ENCODE measurements around the gene SLK.

The SLK gene

DNA sequence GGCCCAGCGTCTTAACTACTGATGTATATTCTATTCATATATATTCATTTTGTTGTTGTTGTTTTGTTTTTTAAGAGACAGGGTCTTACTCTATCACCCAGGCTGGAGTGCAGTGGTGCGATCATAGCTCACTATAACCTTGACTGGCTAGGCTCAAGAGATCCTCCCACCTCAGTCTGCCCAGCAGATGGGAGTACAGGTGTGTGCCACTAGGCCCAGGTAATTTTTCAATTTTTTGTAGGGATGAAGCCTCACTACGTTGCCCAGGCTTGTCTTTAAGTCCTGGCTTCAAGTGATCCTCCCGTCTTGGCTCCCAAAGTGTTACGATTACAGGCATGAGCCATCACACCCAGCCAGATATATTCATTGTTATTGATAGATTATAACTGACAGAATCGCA, 36.1 kb upstream of the SLK start:
- H2AFZ ChIP-seq (ENCODE audit: low read length), result no peak overlapping the region
- DNase-seq, result no peak

DNA sequence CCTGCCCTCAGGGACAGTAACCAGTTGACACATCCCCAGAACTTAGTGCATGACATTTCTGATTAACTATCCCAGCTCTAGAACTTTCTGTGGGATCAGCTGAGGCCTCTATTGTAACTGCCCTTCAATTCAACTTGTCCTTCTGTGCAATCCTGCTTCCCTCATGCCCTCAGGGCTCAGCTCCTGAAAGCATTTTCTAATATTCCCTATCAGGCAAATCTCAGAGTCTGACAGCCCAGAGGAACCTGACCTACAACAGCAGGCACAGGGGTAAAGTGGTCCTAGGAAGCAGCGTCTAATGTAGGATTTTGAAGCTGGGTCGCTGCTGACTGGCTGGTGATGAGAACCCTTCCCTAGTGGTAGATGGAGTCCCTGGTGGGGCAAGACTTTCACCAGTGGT, 35.3 kb upstream of the SLK start:
- Histone ChIP-seq H3K27ac (ENCODE audit: low read length) (no peak overlapping the region), H3K27me3 (replicated peaks; ENCODE audit: insufficient read depth, low read length) (no peaks in the 10 kb centered on the region), H3F3A (ENCODE audit: insufficient read depth, low read length) (no peaks in the 10 kb centered on the region), H3K9ac (ENCODE audit: low read length) (no peak overlapping the region), H3K4me3 (ENCODE audit: low read length) (no peak overlapping the region), H3K36me3 (replicated peaks; ENCODE audit: insufficient read depth, low read length) (no peaks in the 10 kb centered on the region), H3K9me3 (replicated peaks; ENCODE audit: insufficient read depth, low read length) (no peaks in the 10 kb centered on the region), H2AFZ (ENCODE audit: low read length) (no peak overlapping the region), H3K79me2 (ENCODE audit: low read length) (no peaks in the 10 kb centered on the region), H3K4me2 (ENCODE audit: low read depth, low read length) (no peak overlapping the region), H3K9me2 (replicated peaks; ENCODE audit: insufficient read depth, low read length) (no peaks in the 10 kb centered on the region), H4K20me1 (ENCODE audit: insufficient read depth, low read length) (no peaks in the 10 kb centered on the region), H3K4me1 (ENCODE audit: low read length) (no peaks in the 10 kb centered on the region)
- DNase-seq, result no peak
- no peak for TF ChIP-seq EZH2phosphoT487 (IDR thresholded peaks at IDR 0.05; ENCODE audit: low read length)
- TF ChIP-seq EZH2 (optimal IDR thresholded peaks at IDR 0.05; ENCODE audit: low read depth, low read length), result no peak
- TF ChIP-seq, protein P1, sequence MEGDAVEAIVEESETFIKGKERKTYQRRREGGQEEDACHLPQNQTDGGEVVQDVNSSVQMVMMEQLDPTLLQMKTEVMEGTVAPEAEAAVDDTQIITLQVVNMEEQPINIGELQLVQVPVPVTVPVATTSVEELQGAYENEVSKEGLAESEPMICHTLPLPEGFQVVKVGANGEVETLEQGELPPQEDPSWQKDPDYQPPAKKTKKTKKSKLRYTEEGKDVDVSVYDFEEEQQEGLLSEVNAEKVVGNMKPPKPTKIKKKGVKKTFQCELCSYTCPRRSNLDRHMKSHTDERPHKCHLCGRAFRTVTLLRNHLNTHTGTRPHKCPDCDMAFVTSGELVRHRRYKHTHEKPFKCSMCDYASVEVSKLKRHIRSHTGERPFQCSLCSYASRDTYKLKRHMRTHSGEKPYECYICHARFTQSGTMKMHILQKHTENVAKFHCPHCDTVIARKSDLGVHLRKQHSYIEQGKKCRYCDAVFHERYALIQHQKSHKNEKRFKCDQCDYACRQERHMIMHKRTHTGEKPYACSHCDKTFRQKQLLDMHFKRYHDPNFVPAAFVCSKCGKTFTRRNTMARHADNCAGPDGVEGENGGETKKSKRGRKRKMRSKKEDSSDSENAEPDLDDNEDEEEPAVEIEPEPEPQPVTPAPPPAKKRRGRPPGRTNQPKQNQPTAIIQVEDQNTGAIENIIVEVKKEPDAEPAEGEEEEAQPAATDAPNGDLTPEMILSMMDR (IDR thresholded peaks at IDR 0.05; ENCODE audit: low read length), result no peak

More for the DNA sequence above, 36.1 kb upstream of the SLK start:
- Histone ChIP-seq H3K9me2 (replicated peaks; ENCODE audit: insufficient read depth, low read length) (no peaks in the 10 kb centered on the region), H3K36me3 (replicated peaks; ENCODE audit: insufficient read depth, low read length) (no peaks in the 10 kb centered on the region), H3K27me3 (replicated peaks; ENCODE audit: insufficient read depth, low read length) (no peaks in the 10 kb centered on the region), H3K4me2 (ENCODE audit: low read depth, low read length) (no peak overlapping the region), H3F3A (ENCODE audit: insufficient read depth, low read length) (no peaks in the 10 kb centered on the region), H3K79me2 (ENCODE audit: low read length) (no peaks in the 10 kb centered on the region), H3K4me1 (ENCODE audit: low read length) (no peaks in the 10 kb centered on the region), H3K9ac (ENCODE audit: low read length) (no peak overlapping the region), H4K20me1 (ENCODE audit: insufficient read depth, low read length) (no peaks in the 10 kb centered on the region), H3K27ac (ENCODE audit: low read length) (no peak overlapping the region), H3K9me3 (replicated peaks; ENCODE audit: insufficient read depth, low read length) (no peaks in the 10 kb centered on the region), H3K4me3 (ENCODE audit: low read length) (no peak overlapping the region)
- TF ChIP-seq, protein P1 (IDR thresholded peaks at IDR 0.05; ENCODE audit: low read length), result no peak
- TF ChIP-seq EZH2 (optimal IDR thresholded peaks at IDR 0.05; ENCODE audit: low read depth, low read length) (no peak), EZH2phosphoT487 (IDR thresholded peaks at IDR 0.05; ENCODE audit: low read length) (no peak)

DNA sequence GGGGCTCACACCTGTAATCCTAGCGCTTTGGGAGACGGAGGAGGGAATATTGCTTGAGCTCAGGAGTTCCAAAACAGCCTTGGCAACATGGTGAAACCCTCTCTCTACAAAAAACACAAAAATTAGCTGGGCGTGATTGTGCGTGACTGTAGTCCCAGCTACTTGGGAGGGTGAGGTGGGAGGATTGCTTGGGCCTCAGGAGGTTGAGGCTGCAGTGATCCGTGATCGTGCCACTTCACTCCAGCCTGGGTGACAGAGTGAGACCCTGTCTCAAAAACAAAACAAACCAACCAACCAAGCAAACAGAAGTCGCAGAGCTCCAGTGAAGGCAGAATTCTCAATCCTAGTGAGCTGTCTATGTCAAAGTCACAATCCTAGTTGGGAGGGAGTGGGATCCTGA, 34.7 kb upstream of the SLK start:
- TF ChIP-seq, protein P1 (IDR thresholded peaks at IDR 0.05; ENCODE audit: low read length), result no peak
- no peak for TF ChIP-seq EZH2 (optimal IDR thresholded peaks at IDR 0.05; ENCODE audit: low read depth, low read length)
- TF ChIP-seq EZH2phosphoT487 (IDR thresholded peaks at IDR 0.05; ENCODE audit: low read length), result no peak

More for the DNA sequence above, 34.7 kb upstream of the SLK start:
- Histone ChIP-seq H4K20me1 (ENCODE audit: insufficient read depth, low read length) (no peaks in the 10 kb centered on the region), H3K4me2 (ENCODE audit: low read depth, low read length) (no peak overlapping the region), H3K9ac (ENCODE audit: low read length) (no peak overlapping the region), H3K9me3 (replicated peaks; ENCODE audit: insufficient read depth, low read length) (no peaks in the 10 kb centered on the region), H3K36me3 (replicated peaks; ENCODE audit: insufficient read depth, low read length) (no peaks in the 10 kb centered on the region), H3K4me3 (ENCODE audit: low read length) (no peak overlapping the region), H3K9me2 (replicated peaks; ENCODE audit: insufficient read depth, low read length) (no peaks in the 10 kb centered on the region), H3K4me1 (ENCODE audit: low read length) (no peaks in the 10 kb centered on the region), H3K27ac (ENCODE audit: low read length) (no peak overlapping the region), H3K79me2 (ENCODE audit: low read length) (no peaks in the 10 kb centered on the region), H3K27me3 (replicated peaks; ENCODE audit: insufficient read depth, low read length) (no peaks in the 10 kb centered on the region), H2AFZ (ENCODE audit: low read length) (no peak overlapping the region), H3F3A (ENCODE audit: insufficient read depth, low read length) (no peaks in the 10 kb centered on the region)
- DNase-seq, result no peak
